T-helper 9 cell (primary cell): ENCODE measurements around the gene HDAC7.
"Not testable (repeated sequence)": the region's sequence is repeated elsewhere in the genome, so short reads cannot be mapped to it uniquely, and the experiment has no call there.

Experiments
- DNase-seq: peaks from one replicate; pipeline ENCODE4 v3.0.0-alpha.2; 2020

The HDAC7 gene

GRCh38 chr12:47811581-47812484 lies 7.9 kb downstream of the HDAC7 start:
- no peak for DNase-seq

- DNase-seq = no peak
Measured at GRCh38 chr12:47811072-47811396, 8.7 kb downstream of the HDAC7 start.

- DNase-seq = not testable (repeated sequence)
Measured at GRCh38 chr12:47809518-47809917, 10.2 kb downstream of the HDAC7 start.

- peak; percentile 38 for DNase-seq
Measured at GRCh38 chr12:47808574-47809365, 10.9 kb downstream of the HDAC7 start.

GRCh38 chr12:47808050-47808449 lies 11.7 kb downstream of the HDAC7 start:
- peak; percentile 63 for DNase-seq

- DNase-seq = no peak
Measured at GRCh38 chr12:47807338-47807737, 12.4 kb downstream of the HDAC7 start.

- no peak for DNase-seq
Measured at GRCh38 chr12:47805417-47805816, 14.3 kb downstream of the HDAC7 start.

- DNase-seq = no peak
Measured at GRCh38 chr12:47804171-47804570, 15.5 kb downstream of the HDAC7 start.

- no peak for DNase-seq
Measured at GRCh38 chr12:47803191-47803875, 16.4 kb downstream of the HDAC7 start.

GRCh38 chr12:47802312-47802711 lies 17.4 kb downstream of the HDAC7 start:
- no peak for DNase-seq

- no peak for DNase-seq
Measured at GRCh38 chr12:47801904-47802246, 17.8 kb downstream of the HDAC7 start.

GRCh38 chr12:47801170-47801903 lies 18.4 kb downstream of the HDAC7 start:
- no peak for DNase-seq

- DNase-seq = no peak
Measured at GRCh38 chr12:47800582-47800981, 19.1 kb downstream of the HDAC7 start.

GRCh38 chr12:47799357-47799955 lies 20.2 kb downstream of the HDAC7 start:
- no peak for DNase-seq

- DNase-seq = no peak
Measured at GRCh38 chr12:47798382-47798948, 21.2 kb downstream of the HDAC7 start.

- no peak for DNase-seq
Measured at GRCh38 chr12:47797441-47797840, 22.3 kb downstream of the HDAC7 start.

GRCh38 chr12:47795814-47796411 lies 23.8 kb downstream of the HDAC7 start:
- DNase-seq = no peak

GRCh38 chr12:47795121-47795813 lies 24.4 kb downstream of the HDAC7 start:
- DNase-seq = no peak

- DNase-seq = no peak
Measured at GRCh38 chr12:47794679-47795078, 25.0 kb downstream of the HDAC7 start.

- DNase-seq = no peak
Measured at GRCh38 chr12:47793015-47793681, 26.6 kb downstream of the HDAC7 start.
